B cell (primary cell): ENCODE measurements around the gene TLNRD1. TPM values are rescaled to one million over a fixed set of nuclear protein-coding genes. Genes with fewer than 3 reads are reported as not detected.

Source experiments
- ATAC-seq: fragments of 200-7000 bp; cut with Tn5 transposase; one replicate; pipeline ENCODE4 v1.10.0; 2021; ENCODE audit warnings: low read depth, mild to moderate bottlenecking, moderate number of reproducible peaks, moderate library complexity
- CTCF ChIA-PET: fragments of 350-600 bp; sonication (Branson Sonifier 250); formaldehyde crosslinking; loops from one replicate; lab custom pipeline; 2021; ENCODE audit warnings: antibody characterized with exemption, inconsistent platforms; lab: Charles Lee
- POLR2A ChIA-PET: fragments of 350-600 bp; sonication (Branson Sonifier 250); formaldehyde crosslinking; loops from one replicate; lab custom pipeline; 2021; ENCODE audit warnings: antibody characterized with exemption; lab: Charles Lee
- DNase-seq: peaks from one replicate; pipeline ENCODE4 v3.0.0; 2013
- H2AFZ ChIP-seq: 2 replicates; pipeline ENCODE4 v1.6.1; 2012; ENCODE audit warnings: mild to moderate bottlenecking, low read depth, low read length; ENCODE audit not compliant: insufficient read depth, poor library complexity, severe bottlenecking
- H3K27ac ChIP-seq, 2 donors: 1 replicate in 1 of 2; 2 replicates in 1 of 2; pipeline ENCODE4 v1.5.1; 2012 to 2013; ENCODE audit warnings: low read length in 2 of 2, mild to moderate bottlenecking in 2 of 2, moderate library complexity in 1 of 2
- H3K27me3 ChIP-seq, 4 experiments: fragments of 200-600 bp in 1 of 4; sonication (generic) in 1 of 4; replicated peaks in 1 of 4; 1 replicate in 2 of 4; 2 replicates in 2 of 4; pipeline versions ENCODE4 v1.6.1 to v1.7.0; 2013 to 2016; ENCODE audit warnings: low read length in 3 of 4, mild to moderate bottlenecking in 2 of 4, mixed read lengths in 1 of 4, moderate library complexity in 1 of 4; ENCODE audit not compliant: insufficient read depth in 4 of 4, control insufficient read depth in 3 of 4; ENCODE audit errors: control extremely low read depth in 1 of 4
- H3K36me3 ChIP-seq, 2 experiments: replicated peaks in 1 of 2; 1 replicate in 1 of 2; 2 replicates in 1 of 2; pipeline versions ENCODE4 v1.6.1 to v1.7.1; 2013; ENCODE audit warnings: low read length in 1 of 2; ENCODE audit not compliant: insufficient read depth in 2 of 2, control insufficient read depth in 1 of 2; ENCODE audit errors: control extremely low read depth in 1 of 2, extremely low read depth in 1 of 2
- H3K4me1 ChIP-seq, 2 donors: fragments of 200-600 bp in 1 of 2; sonication (generic) in 1 of 2; 1 replicate in 1 of 2; 2 replicates in 1 of 2; pipeline versions ENCODE4 v1.5.1 to v1.6.1; 2013 to 2017; ENCODE audit warnings: low read length in 2 of 2; ENCODE audit not compliant: control insufficient read depth in 2 of 2, insufficient read depth in 2 of 2
- H3K4me2 ChIP-seq: replicated peaks from 2 replicates; pipeline ENCODE3; 2012; ENCODE audit warnings: mild to moderate bottlenecking, low read depth, low read length; ENCODE audit not compliant: poor library complexity, severe bottlenecking
- H3K4me3 ChIP-seq, 5 experiments: fragments of 200-600 bp in 1 of 5; sonication (generic) in 1 of 5; 1 replicate in 3 of 5; 2 replicates in 2 of 5; pipeline versions ENCODE4 v1.5.1 to v1.7.0; 2011 to 2016; ENCODE audit warnings: low read length in 4 of 5, mild to moderate bottlenecking in 4 of 5, low read depth in 2 of 5, control low read depth in 1 of 5, moderate library complexity in 1 of 5; ENCODE audit not compliant: insufficient read depth in 1 of 5; ENCODE audit errors: control extremely low read depth in 1 of 5, extremely low read depth in 1 of 5
- H3K79me2 ChIP-seq: fragments of 200-600 bp; sonication (generic); one replicate; pipeline ENCODE4 v1.6.0; 2016; ENCODE audit warnings: low read length; ENCODE audit not compliant: control insufficient read depth, insufficient read depth
- H3K9ac ChIP-seq: fragments of 200-600 bp; sonication (generic); 2 replicates; pipeline ENCODE4 v1.6.1; 2017; ENCODE audit warnings: mild to moderate bottlenecking, low read length, moderate library complexity
- H3K9me3 ChIP-seq, 3 donors: one replicate each; pipeline versions ENCODE4 v1.6.1 to v1.7.1; 2013; ENCODE audit warnings: low read length in 2 of 3; ENCODE audit not compliant: control insufficient read depth in 2 of 3, insufficient read depth in 1 of 3; ENCODE audit errors: control extremely low read depth in 1 of 3
- H4K20me1 ChIP-seq: 2 replicates; pipeline ENCODE4 v1.6.0; 2012; ENCODE audit warnings: mild to moderate bottlenecking, low read length; ENCODE audit not compliant: insufficient read depth, control insufficient read depth, poor library complexity, severe bottlenecking
- H3K27ac Mint-ChIP-seq: one replicate; pipeline ENCODE4 v1.8.0; 2021; ENCODE audit warnings: mixed read lengths
- H3K27me3 Mint-ChIP-seq: one replicate; pipeline ENCODE4 v1.8.0; 2021; ENCODE audit warnings: mixed read lengths
- H3K4me1 Mint-ChIP-seq: one replicate; pipeline ENCODE4 v1.8.0; 2021; ENCODE audit warnings: mixed read lengths
- H3K4me3 Mint-ChIP-seq: one replicate; pipeline ENCODE4 v1.8.0; 2021; ENCODE audit warnings: mixed read lengths
- H3K9me3 Mint-ChIP-seq: one replicate; pipeline ENCODE4 v1.8.0; 2022; ENCODE audit warnings: mixed read lengths; ENCODE audit not compliant: insufficient read depth
- CTCF ChIP-seq: fragments of 200-600 bp; IDR thresholded peaks from one replicate; pipeline ENCODE4 v1.8.0; 2022; ENCODE audit warnings: antibody characterized with exemption, mild to moderate bottlenecking
- EZH2 ChIP-seq: IDR thresholded peaks from 2 replicates; pipeline ENCODE4 v1.6.1; 2012; ENCODE audit warnings: borderline replicate concordance, low read depth, mild to moderate bottlenecking, moderate library complexity, low read length; ENCODE audit not compliant: insufficient read depth, poor library complexity, severe bottlenecking
- WGBS: methylation state at CpG from one replicate; pipeline ENCODE4 v1.1.5; 2013; ENCODE audit warnings: missing lambda C conversion rate; ENCODE audit not compliant: insufficient coverage; 5-methylcytosine and 5-hydroxymethylcytosine counted together
- intact Hi-C: fragments of 100-400 bp; cut with micrococcal nuclease; formaldehyde crosslinking; loops from one replicate; pipeline ENCODE4 v1.10.0; 2022
- polyA plus RNA-seq: library from polyadenylated mRNA; depleted of rRNA; stranded (reverse); fragments of >200 nt; gene quantifications from 2 replicates; pipeline ENCODE4 v1.2.3, GENCODE V29; 2012
- total RNA-seq, 2 donors: library from RNA; stranded (reverse); fragments of 120-200 nt in 1 of 2; gene quantifications; 1 replicate in 1 of 2; 2 replicates in 1 of 2; pipeline versions ENCODE4 v1.2.3 to v1.2.4, GENCODE V29; 2013 to 2022

TLNRD1 gene
- total and polyA plus RNA-seq, 2 donors (not counting 1 experiment from before 2014, with no cell fraction given) = 11.4 to 26.7 TPM

- intact Hi-C loops = no loop called here
- Histone ChIP-seq H3K9ac (no peak overlapping the region), H3K27me3 (no peaks in the 10 kb centered on the region), H3K4me1 (peaks cover 6 to 7% of the 10 kb centered on the region in 2 donors), H3K79me2 (no peaks in the 10 kb centered on the region), H3K4me3 (no peak overlapping the region), H4K20me1 (no peaks in the 10 kb centered on the region), H3K27ac (no peak overlapping the region), H3K4me2 (no peak overlapping the region), H3K9me3 (peaks cover 0 to 1% (median 0%) of the 10 kb centered on the region in 3 donors), H2AFZ (no peak overlapping the region), H3K36me3 (no peaks in the 10 kb centered on the region)
- no peak for DNase-seq
- TF ChIP-seq CTCF (no peak), EZH2 (no peak)
- H3K9me3 Mint-ChIP-seq = peaks cover 2% of the 10 kb centered on the region
- 85% methylated on average over 2 of the region's 3 CpGs for WGBS
- no peak overlapping the region for H3K4me3 Mint-ChIP-seq
- ATAC-seq = no peak
- no peak overlapping the region for H3K27ac Mint-ChIP-seq
- H3K4me1 Mint-ChIP-seq = peaks cover 12% of the 10 kb centered on the region
- CTCF ChIA-PET = no interaction called here
- H3K27me3 Mint-ChIP-seq = peaks cover 3% of the 10 kb centered on the region
- POLR2A ChIA-PET = interaction anchor here (0.6 kb wide), 1 partner anchor 28 kb away, joined by 6 read pairs; no protein-coding TSS in a partner anchor
These were observed 29.6 kb downstream of the TLNRD1 start for GRCh38 chr15:81030301-81030750.

GRCh38 chr15:81031203-81031602, 30.5 kb downstream of the TLNRD1 start:
- no peaks in the 10 kb centered on the region for H4K20me1 ChIP-seq
- H3K27me3 ChIP-seq = no peaks in the 10 kb centered on the region
- no peak overlapping the region for H3K27ac ChIP-seq
- H3K4me2 ChIP-seq = no peak overlapping the region
- DNase-seq (no peak), ATAC-seq (no peak)
- intact Hi-C loops = no loop called here
- Mint-ChIP-seq H3K4me3 (no peak overlapping the region), H3K27me3 (peaks cover 3% of the 10 kb centered on the region), H3K27ac (no peak overlapping the region), H3K4me1 (peaks cover 12% of the 10 kb centered on the region), H3K9me3 (peaks cover 2% of the 10 kb centered on the region)
- peaks cover 6 to 7% of the 10 kb centered on the region in 2 donors for H3K4me1 ChIP-seq
- CTCF ChIA-PET = no interaction called here
- H2AFZ ChIP-seq = no peak overlapping the region
- H3K79me2 ChIP-seq = no peaks in the 10 kb centered on the region
- H3K9ac ChIP-seq = no peak overlapping the region
- no peak overlapping the region for H3K4me3 ChIP-seq
- H3K36me3 ChIP-seq = no peaks in the 10 kb centered on the region
- TF ChIP-seq EZH2 = no peak
- TF ChIP-seq CTCF = no peak
- WGBS = 94% methylated on average over 2 of the region's 4 CpGs
- peaks cover 0 to 1% (median 0%) of the 10 kb centered on the region in 3 donors for H3K9me3 ChIP-seq
- POLR2A ChIA-PET = no interaction called here
